GM12878 (cell line): Measurements from ENCODE around the gene SESTD1. TPM values are rescaled to one million over a fixed set of nuclear protein-coding genes. Genes with fewer than 3 reads are reported as not detected.

Source experiments
- ATAC-seq: fragments of 200-7000 bp; cut with Tn5 transposase; 3 replicates; pipeline ENCODE4 v1.9.1; 2020; ENCODE audit warnings: mild to moderate bottlenecking, moderate library complexity
- BruUV-seq: library from RNA; stranded (reverse); fragments of 400-500 nt; replicated peaks from 2 replicates; lab custom pipeline; 2021; lab: Mats Ljungman, UMichigan
- CTCF ChIA-PET: fragments of 300-600 bp; sonication (Branson Sonifier 250); formaldehyde crosslinking; extraction: SDS; loops from one replicate; lab custom pipeline; 2021; ENCODE audit warnings: inconsistent platforms; lab: Yijun Ruan, JAX
- POLR2A ChIA-PET: fragments of 350-600 bp; formaldehyde crosslinking; extraction: SDS; loops from one replicate; lab custom pipeline; 2021; ENCODE audit warnings: inconsistent platforms; lab: Charles Lee
- RAD21 ChIA-PET: fragments of 300-600 bp; sonication (Branson Sonifier 250); formaldehyde crosslinking; loops from one replicate; lab custom pipeline; 2023; ENCODE audit warnings: antibody characterized with exemption; ENCODE audit not compliant: unreplicated experiment; lab: Charles Lee
- SMC1A ChIA-PET: fragments of 300-600 bp; sonication (Branson Sonifier 250); formaldehyde crosslinking; loops from one replicate; lab custom pipeline; 2023; ENCODE audit not compliant: unreplicated experiment, uncharacterized antibody; lab: Charles Lee
- DNase-seq: peaks from one replicate; pipeline ENCODE4 v3.0.0-alpha.2; 2011; ENCODE audit warnings: low read depth, low spot score
- FAIRE-seq: peaks from 3 replicates; lab custom pipeline; 2011; peaks lifted over from hg19 to GRCh38; lab: Jason Lieb, UNC
- H2AFZ ChIP-seq: 2 replicates; pipeline ENCODE4 v1.6.0; 2011; ENCODE audit warnings: low read depth, low read length, control low read depth; ENCODE audit not compliant: control insufficient read depth
- H3K27ac ChIP-seq: 2 replicates; pipeline ENCODE4 v1.5.1; 2011; ENCODE audit warnings: control low read depth; ENCODE audit not compliant: control insufficient read depth, insufficient read depth
- H3K27me3 ChIP-seq, 2 experiments: replicated peaks in 1 of 2; 2 replicates each; pipeline versions ENCODE4 v1.6.0 to v1.6.1; 2011; ENCODE audit warnings: low read length in 1 of 2; ENCODE audit not compliant: control insufficient read depth in 2 of 2, insufficient read depth in 2 of 2
- H3K36me3 ChIP-seq, 2 experiments: 2 replicates each; pipeline ENCODE4 v1.5.1; 2011; ENCODE audit warnings: low read length in 1 of 2; ENCODE audit not compliant: control insufficient read depth in 2 of 2, insufficient read depth in 2 of 2
- H3K4me1 ChIP-seq: 2 replicates; pipeline ENCODE4 v1.6.1; 2011; ENCODE audit warnings: mild to moderate bottlenecking, low read length, moderate library complexity, mixed read lengths; ENCODE audit not compliant: control insufficient read depth, insufficient read depth
- H3K4me2 ChIP-seq: 2 replicates; pipeline ENCODE4 v1.6.0; 2011; ENCODE audit warnings: control low read depth; ENCODE audit not compliant: control insufficient read depth, insufficient read depth
- H3K4me3 ChIP-seq: fragments of 200-600 bp; sonication (generic); 2 replicates; pipeline ENCODE4 v1.5.1; 2016
- H3K79me2 ChIP-seq: 2 replicates; pipeline ENCODE4 v1.6.0; 2011; ENCODE audit warnings: low read length; ENCODE audit not compliant: control insufficient read depth, insufficient read depth
- H3K9ac ChIP-seq: 2 replicates; pipeline ENCODE4 v1.8.0; 2011; ENCODE audit warnings: low read length, control low read depth, mixed read lengths; ENCODE audit not compliant: control insufficient read depth, insufficient read depth
- H3K9me3 ChIP-seq: replicated peaks from 3 replicates; pipeline ENCODE4 v1.5.1; 2011; ENCODE audit warnings: mild to moderate bottlenecking, low read length; ENCODE audit not compliant: control insufficient read depth, insufficient read depth
- H4K20me1 ChIP-seq: 2 replicates; pipeline ENCODE4 v1.6.0; 2011; ENCODE audit not compliant: control insufficient read depth, insufficient read depth
- ATF3 ChIP-seq: IDR thresholded peaks from 2 replicates; pipeline ENCODE4 v1.6.1; 2011; ENCODE audit warnings: low read depth, mild to moderate bottlenecking, low read length, moderate library complexity, borderline replicate concordance; ENCODE audit errors: extremely low read depth
- BCL3 ChIP-seq: IDR thresholded peaks from 2 replicates; pipeline ENCODE4 v1.6.1; 2011; ENCODE audit warnings: borderline replicate concordance, low read depth, mild to moderate bottlenecking, moderate library complexity, low read length; ENCODE audit not compliant: insufficient read depth, poor library complexity, severe bottlenecking
- FOS ChIP-seq: IDR thresholded peaks from 3 replicates; pipeline ENCODE4 v1.6.1; 2011; ENCODE audit warnings: borderline replicate concordance; ENCODE audit not compliant: insufficient read length; ENCODE audit errors: extremely low read depth
- HCFC1 ChIP-seq: fragments of 150-350 bp; IDR thresholded peaks from 2 replicates; pipeline ENCODE4 v1.6.1; 2014; ENCODE audit warnings: low read length
- HSF1 ChIP-seq: fragments of 150-350 bp; IDR thresholded peaks from 2 replicates; pipeline ENCODE4 v1.6.1; 2014; ENCODE audit warnings: mild to moderate bottlenecking, low read depth, low read length
- JUNB ChIP-seq: IDR thresholded peaks from 2 replicates; pipeline ENCODE4 v1.6.1; 2016; ENCODE audit warnings: antibody characterized with exemption, mild to moderate bottlenecking
- KLF5 ChIP-seq: fragments of 450-650 bp; IDR thresholded peaks from 2 replicates; pipeline ENCODE4 v1.6.1; 2014; ENCODE audit warnings: mild to moderate bottlenecking; ENCODE audit not compliant: partially characterized antibody
- LARP7 ChIP-seq: fragments of 450-650 bp; IDR thresholded peaks from 2 replicates; pipeline ENCODE4 v1.6.1; 2017; ENCODE audit warnings: mild to moderate bottlenecking
- MEF2A ChIP-seq: IDR thresholded peaks from 2 replicates; pipeline ENCODE4 v1.6.1; 2011; ENCODE audit warnings: low read depth, mild to moderate bottlenecking, low read length, moderate library complexity; ENCODE audit not compliant: insufficient read depth
- PAX8 ChIP-seq: fragments of 450-650 bp; IDR thresholded peaks from 2 replicates; pipeline ENCODE4 v1.6.1; 2017; ENCODE audit warnings: mild to moderate bottlenecking, moderate library complexity
- PML ChIP-seq: IDR thresholded peaks from 2 replicates; pipeline ENCODE4 v1.6.1; 2012; ENCODE audit warnings: low read length, inconsistent platforms
- WGBS: methylation state at CpG from one replicate; pipeline ENCODE4 v1.1.6; 2016; ENCODE audit warnings: low lambda C conversion rate; ENCODE audit not compliant: insufficient replicate concordance, insufficient coverage; ENCODE audit errors: missing lambda C conversion rate; 5-methylcytosine and 5-hydroxymethylcytosine counted together
- in situ Hi-C: fragments of 300-500 bp; cut with MboI; formaldehyde crosslinking; loops from 9 replicates; pipeline ENCODE4 v1.14.3; 2018; ENCODE audit warnings: mixed read lengths
- intact Hi-C: fragments of 100-400 bp; cut with micrococcal nuclease; formaldehyde crosslinking; loops from one replicate; pipeline ENCODE4 v1.14.2; 2022; ENCODE audit not compliant: unreplicated experiment
- polyA plus RNA-seq, 11 experiments: library from polyadenylated mRNA; depleted of rRNA in 4 of 11; unstranded in 6 of 11; stranded (reverse) in 5 of 11; fragments of >200 nt; fragmentation: Nextera tagmentation in 4 of 11; fragmentation: Illumina TruSeq in 1 of 11; extraction: Ambion mirVana in 4 of 11; extraction: Trizol in 1 of 11; gene quantifications; 1 replicate in 1 of 11; 2 replicates in 10 of 11; pipeline versions ENCODE4 v1.2.1 to v1.2.3, GENCODE V29; 2011 to 2016; ENCODE audit warnings: inconsistent platforms in 2 of 11, missing spikeins in 2 of 11, low read depth in 1 of 11
- total RNA-seq, 4 experiments: library from RNA; depleted of rRNA in 3 of 4; stranded (reverse); fragments of >200 nt in 3 of 4; fragmentation: Illumina TruSeq in 1 of 4; extraction: Trizol in 1 of 4; gene quantifications; 2 replicates each; pipeline versions ENCODE4 v1.2.1 to v1.2.3, GENCODE V29; 2013 to 2021

The SESTD1 gene
- total and polyA plus RNA-seq, 10 of the 15 experiments (the other 5 are each of a cell fraction or from before 2014, with no cell fraction given) = 4.4 to 22.7 (median 9.5) TPM

GRCh38 chr2:179081954-179082353 lies 182.7 kb downstream of the SESTD1 start (continued):
- TF ChIP-seq BCL3 = no peak

GRCh38 chr2:179072527-179072926 lies 192.1 kb downstream of the SESTD1 start:
- no peak overlapping the region for H3K4me2 ChIP-seq
- DNase-seq = no peak
- H4K20me1 ChIP-seq = no peaks in the 10 kb centered on the region
- in situ Hi-C loops = no loop called here
- H3K27ac ChIP-seq = no peak overlapping the region
- no peak overlapping the region for H2AFZ ChIP-seq
- no peaks in the 10 kb centered on the region for H3K36me3 ChIP-seq
- no peak overlapping the region for H3K4me3 ChIP-seq
- peaks cover 1% of the 10 kb centered on the region for H3K9me3 ChIP-seq
- no peaks in the 10 kb centered on the region for H3K79me2 ChIP-seq
- no TSS peak for BruUV-seq
- no peak for ATAC-seq
- no peak overlapping the region for H3K9ac ChIP-seq
- WGBS = 44% methylated on average over 3 of the region's 3 CpGs
- RAD21 ChIA-PET = no interaction called here
- POLR2A ChIA-PET = no interaction called here
- no peaks in the 10 kb centered on the region for H3K27me3 ChIP-seq
- CTCF ChIA-PET = interaction anchor here (1.6 kb wide), 1 partner anchor 186 kb away, joined by 3 read pairs; no protein-coding TSS in a partner anchor
- FAIRE-seq = no peak
- SMC1A ChIA-PET = interaction anchor here (1.4 kb wide), 1 partner anchor 23 kb away, joined by 3 read pairs; no protein-coding TSS in a partner anchor
- H3K4me1 ChIP-seq = no peaks in the 10 kb centered on the region
- intact Hi-C loops = no loop called here
- TF ChIP-seq KLF5 (no peak), FOS (no peak), MEF2A (no peak), JUNB (no peak), PML (no peak), ATF3 (no peak), HCFC1 (no peak), PAX8 (no peak), LARP7 (no peak), HSF1 (no peak)
